LHCN-M2 (cell line): ENCODE measurements around the gene DRD1. TPM values are rescaled to one million over a fixed set of nuclear protein-coding genes. Genes with fewer than 3 reads are reported as not detected.
"Not testable (repeated sequence)": the region's sequence is repeated elsewhere in the genome, so short reads cannot be mapped to it uniquely, and the experiment has no call there.

Experiments used
- DNase-seq: peaks from one replicate; pipeline ENCODE4 v3.0.0-alpha.2; 2012; ENCODE audit warnings: low read depth
- total RNA-seq: library from RNA; depleted of rRNA; stranded (reverse); fragments of >200 nt; gene quantifications from 2 replicates; pipeline ENCODE4 v1.2.3, GENCODE V29; 2014; rRNA removed

DRD1 gene
- total RNA-seq, 1 experiment from 2014 or later = not detected

- DNase-seq = no peak
Observed at GRCh38 chr5:175427762-175428161, 16.2 kb downstream of the DRD1 start.

- not testable (repeated sequence) for DNase-seq
Observed at GRCh38 chr5:175424594-175424993, 19.4 kb downstream of the DRD1 start.

GRCh38 chr5:175422058-175422457 is 21.9 kb downstream of the DRD1 start:
- no peak for DNase-seq

GRCh38 chr5:175420383-175420782 is 23.6 kb downstream of the DRD1 start:
- DNase-seq = no peak

- no peak for DNase-seq
Observed at GRCh38 chr5:175418251-175418650, 25.7 kb downstream of the DRD1 start.

GRCh38 chr5:175417384-175417783 is 26.6 kb downstream of the DRD1 start:
- no peak for DNase-seq

GRCh38 chr5:175415303-175415702 is 28.7 kb downstream of the DRD1 start:
- DNase-seq = no peak

GRCh38 chr5:175410926-175411325 is 33.1 kb downstream of the DRD1 start:
- DNase-seq = no peak

- no peak for DNase-seq
Observed at GRCh38 chr5:175406300-175406699, 37.7 kb downstream of the DRD1 start.

- DNase-seq = not testable (repeated sequence)
Observed at GRCh38 chr5:175397590-175398297, 46.2 kb downstream of the DRD1 start.

GRCh38 chr5:175395430-175395829 is 48.6 kb downstream of the DRD1 start:
- not testable (repeated sequence) for DNase-seq

- no peak for DNase-seq
Observed at GRCh38 chr5:175394601-175395000, 49.4 kb downstream of the DRD1 start.

GRCh38 chr5:175393897-175394296 is 50.1 kb downstream of the DRD1 start:
- DNase-seq = no peak

- no peak for DNase-seq
Observed at GRCh38 chr5:175392236-175392635, 51.7 kb downstream of the DRD1 start.

GRCh38 chr5:175390352-175391083 is 53.5 kb downstream of the DRD1 start:
- DNase-seq = no peak

Other genes with a start within 250 kb of the DRD1 start
- 105 and 181 TPM in 2 replicates for gene SFXN1, start 34.4 kb upstream of the DRD1 start, total RNA-seq
- gene HRH2, start 213.9 kb upstream of the DRD1 start, total RNA-seq = not detected in 2 replicates